Caki2 (cell line): ENCODE measurements around the gene STING1. TPM values are rescaled to one million over a fixed set of nuclear protein-coding genes. Genes with fewer than 3 reads are reported as not detected.

Experiments
- DNase-seq: peaks from one replicate; pipeline ENCODE4 v3.0.0-alpha.2; 2015; ENCODE audit warnings: low read depth
- in situ Hi-C: cut with HindIII; loops from 2 replicates; pipeline ENCODE4 v1.10.0; 2016; ENCODE audit warnings: low sequenced_read_pairs, low pct_unique_long_range_greater_than_20kb, mixed read lengths
- total RNA-seq: library from RNA; depleted of rRNA; stranded (reverse); fragments of >200 nt; shearing (Covaris generic); gene quantifications from 2 replicates; pipeline ENCODE4 v1.2.3, GENCODE V29; 2014; ENCODE audit warnings: low replicate concordance

The STING1 gene
- total RNA-seq, 1 experiment from 2014 or later: 16.8 TPM

- in situ Hi-C loops: no loop called here
- DNase-seq: no peak
Observed at GRCh38 chr5:139474890-139475791, 7.4 kb downstream of the STING1 start.

- DNase-seq: no peak
- in situ Hi-C loops: no loop called here
Observed at GRCh38 chr5:139473565-139473964, 9.0 kb downstream of the STING1 start.

DNA sequence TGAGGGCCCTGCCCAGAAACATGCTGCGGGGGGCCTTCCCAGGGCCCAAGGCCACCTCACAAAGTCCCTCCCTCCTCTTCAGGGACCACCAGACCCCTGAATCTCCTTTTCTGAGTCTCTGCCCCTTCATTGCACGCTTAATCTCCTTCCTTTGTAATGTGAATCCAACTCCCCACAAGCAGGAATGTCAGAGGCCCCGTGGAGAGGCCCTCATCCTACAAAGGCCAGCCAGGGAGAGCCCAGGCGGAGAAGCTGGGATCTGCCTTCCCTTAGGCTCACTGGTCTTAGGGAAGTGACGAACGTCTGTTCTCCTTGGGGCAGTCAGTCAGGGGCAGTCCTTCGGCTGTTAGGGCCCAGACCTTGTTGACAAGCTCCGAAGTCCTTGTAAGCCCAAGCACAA, 9.5 kb downstream of the STING1 start:
- in situ Hi-C loops: no loop called here
- no peak for DNase-seq

DNA sequence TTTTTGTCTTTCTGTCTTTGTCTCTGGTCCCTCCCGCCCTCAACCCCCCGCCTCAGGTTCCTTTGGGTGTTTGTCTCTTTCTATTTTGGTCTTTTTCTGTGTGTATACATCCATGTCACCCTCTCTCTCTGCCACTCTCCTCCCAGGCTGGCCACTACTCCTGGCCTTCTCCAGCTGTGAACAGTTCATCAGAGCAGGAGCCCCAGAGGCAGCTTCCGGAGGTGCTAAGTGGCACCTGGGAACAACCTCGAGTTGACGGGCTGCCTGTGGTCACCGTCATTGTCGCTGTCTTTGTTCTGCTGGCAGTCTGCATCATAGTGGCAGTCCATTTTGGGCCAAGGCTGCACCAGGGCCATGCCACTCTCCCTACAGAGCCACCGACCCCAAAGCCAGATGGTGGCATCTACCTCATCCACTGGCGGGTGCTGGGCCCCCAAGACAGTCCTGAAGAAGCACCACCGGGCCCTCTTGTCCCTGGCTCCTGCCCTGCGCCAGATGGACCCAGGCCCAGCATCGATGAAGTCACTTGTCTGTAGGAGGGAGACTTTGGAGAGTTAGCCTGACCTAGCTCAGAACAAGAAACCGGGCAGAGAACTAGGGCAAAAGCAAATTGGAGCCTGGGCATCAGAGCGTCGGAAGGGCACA, 10.1 kb downstream of the STING1 start:
- no peak for DNase-seq
- in situ Hi-C loops: no loop called here

DNA sequence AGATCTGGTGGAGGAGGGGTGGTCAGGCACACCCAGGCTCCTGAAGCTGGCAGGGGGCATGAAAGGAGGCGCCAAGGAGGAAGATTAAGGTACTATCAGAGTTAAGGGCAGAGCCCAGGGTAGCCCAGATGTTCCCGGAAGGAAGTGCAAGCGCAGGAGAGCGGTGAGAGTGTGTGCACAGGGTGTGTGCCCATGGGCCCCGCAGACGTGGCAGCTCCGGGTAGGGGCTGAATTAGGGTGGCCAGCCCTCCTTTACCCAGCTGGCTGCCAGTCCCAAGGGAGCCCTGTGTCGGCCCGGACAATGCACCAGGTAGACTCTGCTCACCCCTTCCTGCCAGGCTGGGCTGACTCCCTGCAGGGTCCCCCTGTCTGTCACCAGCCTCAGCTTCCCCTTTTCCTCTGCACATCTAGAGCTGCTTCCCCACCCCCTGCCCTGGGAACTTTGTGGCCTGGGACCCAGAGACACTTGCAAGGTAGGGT, 11.7 kb downstream of the STING1 start, which contains the start of gene SMIM33:
SMIM33 (plus strand) TSS at position 184 of the 480 bp plus-strand sequence; CDS start at position 302, 118 bp downstream.
- in situ Hi-C loops: no loop called here

GRCh38 chr5:139468421-139468931, 14.1 kb downstream of the STING1 start:
- in situ Hi-C loops: no loop called here

More for the DNA sequence above, 11.7 kb downstream of the STING1 start, which contains the start of gene SMIM33:
- no peak for DNase-seq

DNA sequence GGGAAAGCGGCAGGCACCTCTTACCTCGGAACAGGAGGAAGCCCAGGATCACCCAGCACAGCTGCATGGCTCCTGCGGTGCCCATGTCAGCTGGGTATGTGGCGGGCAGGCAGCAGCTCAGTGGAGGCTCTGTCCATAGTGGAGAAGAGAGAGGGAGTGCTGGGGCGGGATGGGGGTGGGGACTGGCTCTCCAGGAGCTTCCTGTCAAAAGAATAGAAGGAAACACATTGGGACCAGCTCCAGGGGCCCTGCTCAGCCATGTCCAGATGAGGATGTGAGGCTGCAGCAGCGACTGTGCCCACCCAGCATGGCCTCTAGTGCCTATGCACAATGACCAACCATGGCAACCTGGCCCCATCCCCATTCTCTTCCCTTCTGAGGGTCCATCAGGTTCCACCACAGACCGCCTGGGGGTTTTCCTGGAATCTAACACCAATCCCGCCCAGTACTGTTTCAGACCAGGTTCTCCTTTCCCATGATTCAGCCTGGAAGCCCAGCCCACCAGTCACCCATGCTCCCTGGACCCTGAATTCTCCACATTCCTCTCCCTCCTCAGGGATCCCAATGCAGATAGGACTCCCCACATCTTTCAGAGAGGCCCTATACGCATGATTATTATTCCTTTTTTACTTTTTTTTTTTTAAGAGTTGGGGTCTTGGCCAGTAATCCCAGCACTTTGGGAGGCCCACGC, 19.8 kb downstream of the STING1 start, which contains the start of gene ECSCR:
ECSCR (minus strand) TSS at position 158 of the 691 bp plus-strand sequence; CDS start at position 85, 73 bp downstream.
- in situ Hi-C loops: no loop called here
- DNase-seq: no peak

More at GRCh38 chr5:139468421-139468931, 14.1 kb downstream of the STING1 start:
- DNase-seq: no peak

- DNase-seq: no peak
- in situ Hi-C loops: no loop called here
Observed at GRCh38 chr5:139461698-139462097, 20.9 kb downstream of the STING1 start.

GRCh38 chr5:139461176-139461575, 21.4 kb downstream of the STING1 start:
- no peak for DNase-seq
- in situ Hi-C loops: no loop called here

DNA sequence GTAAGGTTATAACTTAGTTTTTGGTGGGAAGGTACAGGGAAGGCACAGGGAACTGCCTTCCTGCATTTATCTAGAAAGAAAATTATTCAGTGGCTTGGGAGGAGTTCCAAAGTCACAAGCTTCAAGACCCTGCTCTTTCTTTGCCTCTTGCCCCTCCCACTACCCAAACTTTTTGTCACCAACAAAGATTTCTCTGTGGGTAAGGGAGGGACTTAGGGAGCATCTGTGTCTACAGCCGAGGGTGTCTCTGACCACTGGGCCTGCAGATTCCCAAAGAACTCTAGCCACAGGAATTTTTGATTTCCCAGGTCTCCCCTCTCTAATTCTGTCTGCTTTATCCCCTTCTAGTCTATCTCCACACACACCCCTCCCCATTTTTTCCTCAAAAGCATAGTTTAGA, 22.1 kb downstream of the STING1 start:
- in situ Hi-C loops: no loop called here

GRCh38 chr5:139459451-139459934, 23.1 kb downstream of the STING1 start:
- DNase-seq: no peak
- in situ Hi-C loops: no loop called here

More for the DNA sequence above, 22.1 kb downstream of the STING1 start:
- no peak for DNase-seq

GRCh38 chr5:139458580-139459407, 23.8 kb downstream of the STING1 start:
- in situ Hi-C loops: no loop called here
- DNase-seq: no peak

- DNase-seq: no peak
Observed at GRCh38 chr5:139457653-139458306, 24.8 kb downstream of the STING1 start.

DNA sequence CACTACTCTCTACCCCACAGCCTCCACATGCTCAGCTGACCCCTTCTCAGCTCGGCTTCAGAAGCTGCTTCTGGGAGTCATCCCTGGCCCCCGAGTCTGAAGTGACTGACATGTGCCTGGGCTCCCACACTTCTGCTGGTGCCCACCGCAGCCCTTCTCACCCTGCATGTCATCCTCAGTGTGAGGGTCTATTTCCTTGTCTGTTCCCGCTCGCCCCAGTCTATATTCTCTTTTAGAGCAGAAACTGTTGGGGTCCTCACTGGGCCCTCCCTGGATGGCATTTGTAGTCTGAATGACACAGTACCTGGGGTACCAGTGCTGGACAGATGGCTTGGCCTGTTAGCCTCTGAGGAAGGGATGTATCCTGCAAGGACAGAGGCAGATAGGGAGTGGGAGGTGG, 25.3 kb downstream of the STING1 start:
- in situ Hi-C loops: no loop called here

More at GRCh38 chr5:139457653-139458306, 24.8 kb downstream of the STING1 start:
- in situ Hi-C loops: no loop called here

DNA sequence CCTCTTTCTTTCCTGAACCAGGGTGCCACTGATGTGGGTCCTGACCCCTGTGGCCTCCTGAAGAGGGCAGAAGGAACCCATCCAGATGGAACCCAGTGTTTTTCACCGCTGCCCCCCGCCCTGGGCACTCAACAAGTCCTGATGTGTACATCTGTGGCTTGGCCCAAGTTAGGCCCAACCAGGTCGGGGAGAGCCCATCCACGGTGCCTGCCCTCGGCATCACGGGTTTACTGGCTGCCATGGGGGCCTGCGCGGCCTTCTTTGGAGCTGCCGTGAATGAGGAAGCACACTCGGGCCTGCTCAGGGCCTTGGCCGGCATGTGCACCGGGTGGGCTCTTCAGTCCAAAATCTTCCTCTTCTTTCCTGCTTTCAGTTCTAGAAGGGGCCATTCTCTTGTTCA, 25.8 kb downstream of the STING1 start:
- DNase-seq: no peak
- in situ Hi-C loops: no loop called here

More for the DNA sequence above, 25.3 kb downstream of the STING1 start:
- DNase-seq: no peak

GRCh38 chr5:139454568-139455290, 27.8 kb downstream of the STING1 start:
- DNase-seq: no peak
- in situ Hi-C loops: no loop called here
